Fibroblast of mammary gland (primary cell): Measurements from ENCODE around the gene KIR2DL1.

Experiments
- DNase-seq: peaks from one replicate; pipeline ENCODE4 v3.0.0-alpha.2; 2010; ENCODE audit warnings: low read depth
- H3K4me3 ChIP-seq: 2 replicates; pipeline ENCODE4 v1.5.1; 2011; ENCODE audit warnings: low read depth, mild to moderate bottlenecking, low read length, moderate library complexity; ENCODE audit not compliant: control insufficient read depth
- CTCF ChIP-seq: conservative IDR thresholded peaks from 2 replicates; pipeline ENCODE4 v1.5.1; 2011; ENCODE audit warnings: low read depth, low read length, inconsistent platforms; ENCODE audit not compliant: control insufficient read depth, insufficient read depth

KIR2DL1 gene

DNA sequence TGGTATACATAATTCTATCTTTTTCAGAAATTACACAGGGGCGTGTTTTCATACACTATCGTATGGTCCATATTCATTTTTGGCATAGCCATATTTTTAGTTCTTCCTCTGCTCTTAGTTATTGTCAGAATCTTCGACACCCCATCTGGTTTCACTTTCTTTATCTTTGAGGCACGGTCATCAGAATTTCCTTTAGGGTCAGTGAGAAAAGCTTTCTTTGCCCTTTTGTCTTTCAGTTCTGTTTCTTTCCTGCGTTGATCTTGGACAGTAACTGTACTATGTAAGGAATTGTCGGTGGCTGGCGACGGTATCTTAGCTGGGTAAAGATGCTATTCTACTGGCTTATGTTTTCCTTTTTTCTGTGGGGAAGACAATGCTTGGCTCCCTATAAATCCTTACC is 23.2 kb downstream of the KIR2DL1 start:
- TF ChIP-seq CTCF, result no peak
- no peak overlapping the region for H3K4me3 ChIP-seq

GRCh38 chr19:54795758-54796157 is 26.2 kb downstream of the KIR2DL1 start:
- TF ChIP-seq CTCF, result no peak
- H3K4me3 ChIP-seq, result no peak overlapping the region
- no peak for DNase-seq

More for the DNA sequence above, 23.2 kb downstream of the KIR2DL1 start:
- no peak for DNase-seq

DNA sequence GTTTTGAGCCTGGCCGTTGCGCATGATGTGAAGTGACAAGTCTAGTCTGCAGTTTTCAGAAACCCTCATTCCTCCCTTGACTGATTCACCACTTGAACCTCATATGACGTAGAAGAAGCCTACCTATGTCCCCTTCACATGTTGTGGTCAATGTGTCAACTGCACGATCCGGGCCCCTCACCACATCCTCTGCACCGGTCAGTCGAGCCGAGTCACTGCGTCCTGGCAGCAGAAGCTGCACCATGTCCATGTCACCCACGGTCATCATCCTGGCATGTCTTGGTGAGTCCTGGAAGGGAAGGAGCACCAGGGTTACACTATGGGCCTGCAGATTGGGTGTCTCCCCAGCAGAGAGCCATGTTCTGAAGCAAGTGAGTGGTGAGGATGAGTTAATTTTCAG is 33.8 kb downstream of the KIR2DL1 start, which contains the start of gene KIR2DL4:
Gene KIR2DL4 (plus strand): TSS at position 201 of the 400 bp plus-strand sequence. CDS start 42 bp downstream, at position 243.
- DNase-seq, result no peak

DNA sequence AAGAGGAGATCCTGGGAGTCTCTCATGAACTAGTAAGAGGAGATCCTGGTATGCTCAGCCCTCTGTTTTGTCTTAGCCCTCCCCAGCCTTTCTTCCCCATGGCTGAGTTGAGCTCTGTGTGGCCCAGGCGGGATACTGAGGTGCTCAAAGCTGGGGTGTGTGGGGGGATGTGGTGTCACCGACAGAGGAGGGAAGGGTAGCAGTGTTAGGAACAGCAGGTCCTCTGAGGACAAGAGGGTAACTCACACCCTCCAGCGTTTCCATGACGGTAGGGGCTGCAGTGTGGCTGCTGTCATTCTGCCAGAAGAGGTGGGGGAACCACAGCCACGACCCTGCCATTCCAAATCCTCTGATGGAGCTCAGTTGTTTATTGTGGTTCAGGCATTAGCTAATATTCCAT is 34.5 kb downstream of the KIR2DL1 start:
- no peak overlapping the region for H3K4me3 ChIP-seq
- no peak for TF ChIP-seq CTCF
- DNase-seq, result no peak

More for the DNA sequence above, 33.8 kb downstream of the KIR2DL1 start, which contains the start of gene KIR2DL4:
- H3K4me3 ChIP-seq, result no peak within 1 kb of the TSS
- no peak for TF ChIP-seq CTCF

GRCh38 chr19:54804571-54804970 is 35.0 kb downstream of the KIR2DL1 start:
- no peak overlapping the region for H3K4me3 ChIP-seq
- no peak for TF ChIP-seq CTCF
- no peak for DNase-seq

DNA sequence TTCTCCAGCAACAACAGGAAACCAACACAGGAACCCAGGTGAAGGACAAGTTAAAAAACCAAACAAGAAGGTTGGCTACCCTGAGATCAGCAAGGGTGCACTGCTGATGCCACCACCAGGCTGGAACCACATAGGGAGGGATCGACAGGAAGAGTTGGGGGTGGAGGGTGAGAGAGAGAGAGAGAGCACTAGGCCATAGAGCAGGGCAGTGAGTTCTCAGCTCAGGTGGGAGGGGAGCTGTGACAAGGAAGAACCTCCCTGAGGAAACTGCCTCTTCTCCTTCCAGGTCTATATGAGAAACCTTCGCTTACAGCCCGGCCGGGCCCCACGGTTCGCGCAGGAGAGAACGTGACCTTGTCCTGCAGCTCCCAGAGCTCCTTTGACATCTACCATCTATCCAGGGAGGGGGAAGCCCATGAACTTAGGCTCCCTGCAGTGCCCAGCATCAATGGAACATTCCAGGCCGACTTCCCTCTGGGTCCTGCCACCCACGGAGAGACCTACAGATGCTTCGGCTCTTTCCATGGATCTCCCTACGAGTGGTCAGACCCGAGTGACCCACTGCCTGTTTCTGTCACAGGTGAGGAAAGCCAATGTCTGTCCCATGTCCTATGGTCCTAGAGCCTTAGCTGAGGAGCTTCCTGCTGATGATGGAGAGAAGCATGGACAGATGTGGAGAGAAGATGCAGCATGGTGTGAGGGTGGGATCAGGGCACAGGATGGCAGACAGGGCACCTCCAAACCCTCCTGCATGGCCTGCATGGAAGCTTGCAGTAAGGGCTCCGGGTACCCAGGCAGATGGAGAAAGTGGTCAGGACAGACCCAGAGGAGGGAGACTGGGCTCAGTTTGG is 36.3 kb downstream of the KIR2DL1 start:
- no peak for TF ChIP-seq CTCF
- no peak overlapping the region for H3K4me3 ChIP-seq
- no peak for DNase-seq
